ENCODE data around the gene HOXA7. TPM values are rescaled to one million over a fixed set of nuclear protein-coding genes. Genes with fewer than 3 reads are reported as not detected.
A peak's percentile ranks its signal among the peaks of the same experiment; 100 is the strongest.

HOXA7 gene
- total RNA-seq, 4 donors from 2014 or later = 7.0 to 22.9 (median 12.8) TPM

GRCh38 chr7:27152816-27153442 is 3.5 kb downstream of the HOXA7 start:
- peak overlapping the region in 3 of 4 donors; percentile 71 to 79 (median 73) for H3K4me3 ChIP-seq
- H3K27me3 ChIP-seq = peaks cover 56% of the 10 kb centered on the region
- no peak for DNase-seq
- peaks cover 21 to 71% (median 51%) of the 10 kb centered on the region in 4 donors for H3K4me1 ChIP-seq
- in situ Hi-C loops (cut with MboI; ENCODE audit: low pct_ligation_motif_present in 1 of 4, low pct_unique_long_range_greater_than_20kb in 1 of 4, low sequenced_read_pairs in 3 of 4) (loop anchor here in 3 of 4 donors (10.0 to 25.0 kb wide), 4 partner anchors 788 to 1291 kb away; no protein-coding TSS in a partner anchor), intact Hi-C loops (cut with DNase I; ENCODE audit: low total_unique reads) (no loop called here)
- no peaks in the 10 kb centered on the region for H3K36me3 ChIP-seq
- TF ChIP-seq CTCF (IDR thresholded peaks at IDR 0.05) = no peak
- no peak for TF ChIP-seq POLR2AphosphoS5 (IDR thresholded peaks at IDR 0.05)
- no peak for TF ChIP-seq POLR2A (IDR thresholded peaks at IDR 0.05)
- TF ChIP-seq EP300 (IDR thresholded peaks at IDR 0.05; ENCODE audit: low read depth) = no peak
- 16 to 34% methylated on average over 3 to 21 of the region's 22 CpGs for WGBS, 2 donors (ENCODE audit: low coverage in 1 of 2)
- peak overlapping the region; percentile 95 to 99 (median 98) for H3K27ac ChIP-seq
- no peaks in the 10 kb centered on the region for H3K9me3 ChIP-seq

- Histone ChIP-seq H3K4me1 (peaks cover 21 to 79% (median 57%) of the 10 kb centered on the region in 4 donors), H3K36me3 (no peaks in the 10 kb centered on the region), H3K9me3 (no peaks in the 10 kb centered on the region), H3K27me3 (peaks cover 59% of the 10 kb centered on the region), H3K27ac (peak within 1 kb of the TSS; percentile 95 to 99 (median 98)), H3K4me3 (peak within 1 kb of the TSS; percentile 71 to 81 (median 76))
- intact Hi-C loops (cut with DNase I; ENCODE audit: low total_unique reads) = no loop called here
- peak; percentile 86 to 98 (median 98) for TF ChIP-seq POLR2AphosphoS5 (IDR thresholded peaks at IDR 0.05)
- peak; percentile 96 for TF ChIP-seq POLR2A (IDR thresholded peaks at IDR 0.05)
- no peak for TF ChIP-seq CTCF (IDR thresholded peaks at IDR 0.05)
- no peak for TF ChIP-seq EP300 (IDR thresholded peaks at IDR 0.05; ENCODE audit: low read depth)
- in situ Hi-C loops (cut with MboI; ENCODE audit: low pct_ligation_motif_present in 1 of 4, low pct_unique_long_range_greater_than_20kb in 1 of 4, low sequenced_read_pairs in 3 of 4) = loop anchor here in 3 of 4 donors (10.0 to 25.0 kb wide), 4 partner anchors 787 to 1290 kb away; no protein-coding TSS in a partner anchor
- WGBS, 2 donors (ENCODE audit: low coverage in 1 of 2) = 5% methylated on average over 53 of the region's 53 CpGs; no CpG with 5 or more reads in 1 of the 2 donors
- peak; percentile 84 for DNase-seq
These were observed 4.3 kb downstream of the HOXA7 start, which contains the start of gene HOXA3 for GRCh38 chr7:27151931-27152815. TSS of gene HOXA3 (minus strand) at chr7:27152583. CDS start at chr7:27110640, 41,943 bp downstream.

DNA sequence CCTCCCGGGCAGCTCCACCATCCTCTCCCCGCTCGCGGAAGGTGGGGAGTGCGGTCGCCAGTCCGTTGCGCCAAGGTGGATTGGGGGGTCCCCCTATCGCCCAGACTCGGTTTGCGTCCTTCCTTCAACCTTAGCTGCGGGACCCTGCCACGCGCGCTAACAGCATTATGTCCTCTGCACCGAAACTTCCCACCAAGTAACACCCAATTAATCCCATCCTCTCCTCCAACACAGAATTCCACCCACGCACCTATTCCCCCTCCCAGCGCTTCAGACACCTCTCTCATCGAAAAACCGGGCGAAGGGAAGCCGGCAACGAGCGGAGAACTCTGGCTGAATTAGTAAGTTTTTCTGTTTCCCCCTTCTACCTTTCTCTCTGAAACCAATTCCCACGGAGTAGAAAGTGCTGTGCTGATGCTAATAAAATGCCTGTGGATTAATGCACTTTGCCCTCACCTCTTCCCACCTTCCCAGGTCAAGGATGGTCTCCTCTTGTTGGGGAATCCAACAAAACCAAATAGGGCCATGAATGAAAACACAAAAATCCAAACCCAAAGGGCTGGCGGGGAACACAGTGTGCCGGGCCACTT is 5.0 kb downstream of the HOXA7 start:
- H3K4me1 ChIP-seq = peaks cover 21 to 81% (median 61%) of the 10 kb centered on the region in 4 donors
- WGBS, 2 donors (ENCODE audit: low coverage in 1 of 2) = 0% methylated on average over 7 to 27 of the region's 27 CpGs
- in situ Hi-C loops (cut with MboI; ENCODE audit: low pct_ligation_motif_present in 1 of 4, low pct_unique_long_range_greater_than_20kb in 1 of 4, low sequenced_read_pairs in 3 of 4) (loop anchor here in 3 of 4 donors (10.0 to 25.0 kb wide), 4 partner anchors 787 to 1289 kb away; no protein-coding TSS in a partner anchor), intact Hi-C loops (cut with DNase I; ENCODE audit: low total_unique reads) (no loop called here)
- H3K9me3 ChIP-seq = no peaks in the 10 kb centered on the region
- H3K36me3 ChIP-seq = no peaks in the 10 kb centered on the region
- TF ChIP-seq EP300 (IDR thresholded peaks at IDR 0.05; ENCODE audit: low read depth) (no peak), CTCF (IDR thresholded peaks at IDR 0.05) (no peak), POLR2A (IDR thresholded peaks at IDR 0.05) (no peak), POLR2AphosphoS5 (IDR thresholded peaks at IDR 0.05) (no peak)
- no peak for DNase-seq
- H3K27ac ChIP-seq = peak overlapping the region; percentile 95 to 99 (median 98)
- peak overlapping the region; percentile 71 to 81 (median 76) for H3K4me3 ChIP-seq
- peaks cover 64% of the 10 kb centered on the region for H3K27me3 ChIP-seq
